Measurements from ENCODE around the gene EVI2A. TPM values are rescaled to one million over a fixed set of nuclear protein-coding genes. Genes with fewer than 3 reads are reported as not detected.

The EVI2A gene
- total and polyA plus RNA-seq, 9 of the 15 experiments (the other 6 are each of a cell fraction or from before 2014, with no cell fraction given), result 0.06 to 0.37 (median 0.15) TPM; not detected in 3

GRCh38 chr17:31308372-31309334 is 12.8 kb downstream of the EVI2A start (continued):
- TF ChIP-seq ZNF395 (CRISPR knock-in tag; IDR thresholded peaks at IDR 0.05), result 0 out of 2 replicates have a peak, but pooled peaks have one; percentile 19
- TF ChIP-seq SPI1 (IDR thresholded peaks at IDR 0.05; ENCODE audit: borderline replicate concordance, low read depth, low read length), result peak; percentile 73
- no peak for TF ChIP-seq RFX1 (IDR thresholded peaks at IDR 0.05)
- no peak for TF ChIP-seq ZNF583 (CRISPR knock-in tag; IDR thresholded peaks at IDR 0.05)
- TF ChIP-seq TCF3 (CRISPR knock-in tag; IDR thresholded peaks at IDR 0.05), result peak; percentile 83
- no peak for TF ChIP-seq ZNF253 (CRISPR knock-in tag; conservative IDR thresholded peaks at IDR 0.05)
- no peak for TF ChIP-seq TBP (optimal IDR thresholded peaks at IDR 0.05; ENCODE audit: low read depth, low read length)
- no peak for TF ChIP-seq NR0B1 (IDR thresholded peaks at IDR 0.05; ENCODE audit: partially characterized antibody)
- TF ChIP-seq CC2D1A (IDR thresholded peaks at IDR 0.05), result 0 out of 2 replicates have a peak, but pooled peaks have one; percentile 16
- no peak for TF ChIP-seq PML (IDR thresholded peaks at IDR 0.05; ENCODE audit: low read length)
- no peak for TF ChIP-seq ZBTB9 (CRISPR knock-in tag; IDR thresholded peaks at IDR 0.05)
- no peak for TF ChIP-seq ADNP (tag; IDR thresholded peaks at IDR 0.05)
- TF ChIP-seq CCNT2 (IDR thresholded peaks at IDR 0.05; ENCODE audit: borderline replicate concordance, extremely low read depth, insufficient read length, low read depth, low read length), result no peak
- 0 out of 2 replicates have a peak, but pooled peaks have one; percentile 38 for TF ChIP-seq SMAD4 (CRISPR knock-in tag; conservative IDR thresholded peaks at IDR 0.05)
- TF ChIP-seq ZNF316 (IDR thresholded peaks at IDR 0.05), result no peak
- 0 out of 2 replicates have a peak, but pooled peaks have one; percentile 40 for TF ChIP-seq ZEB2 (IDR thresholded peaks at IDR 0.05)
- no peak for TF ChIP-seq E2F3 (CRISPR knock-in tag; IDR thresholded peaks at IDR 0.05)
- TF ChIP-seq PTBP1 (IDR thresholded peaks at IDR 0.05; ENCODE audit: low read depth, low read length), result no peak
- TF ChIP-seq ZNF280B (CRISPR knock-in tag; IDR thresholded peaks at IDR 0.05), result no peak
- TF ChIP-seq DPF2 (IDR thresholded peaks at IDR 0.05), result peak; percentile 70; the same call in 1 of the 2 replicates
- no peak for TF ChIP-seq NFE2 (IDR thresholded peaks at IDR 0.05; ENCODE audit: low read depth)
- TF ChIP-seq RBM15 (IDR thresholded peaks at IDR 0.05; ENCODE audit: insufficient read depth, low read length), result no peak
- peak; percentile 38; the same call in 1 of the 2 replicates for TF ChIP-seq NCOA1 (IDR thresholded peaks at IDR 0.05; ENCODE audit: low read depth)
- TF ChIP-seq ZFX (CRISPR knock-in tag; IDR thresholded peaks at IDR 0.05), result no peak
- TF ChIP-seq ZNF121 (CRISPR knock-in tag; conservative IDR thresholded peaks at IDR 0.05), result no peak
